NCI-H2196 (cell line): ENCODE data around the gene EPB41L3.
"Not testable (repeated sequence)": the region's sequence is repeated elsewhere in the genome, so short reads cannot be mapped to it uniquely, and the experiment has no call there.

Experiments used
- DNase-seq: peaks from one replicate; lab custom pipeline; 2025; ENCODE audit not compliant: unreplicated experiment; lab: John Stamatoyannopoulos, UW

EPB41L3 gene

GRCh38 chr18:5532066-5532465, 11.7 kb downstream of the EPB41L3 start:
- no peak for DNase-seq

- no peak for DNase-seq
These were observed 13.1 kb downstream of the EPB41L3 start for GRCh38 chr18:5530629-5531178.

GRCh38 chr18:5529471-5529870, 14.3 kb downstream of the EPB41L3 start:
- no peak for DNase-seq

- no peak for DNase-seq
These were observed 16.2 kb downstream of the EPB41L3 start for GRCh38 chr18:5527603-5528002.

- DNase-seq = no peak
These were observed 19.1 kb downstream of the EPB41L3 start for GRCh38 chr18:5524660-5525059.

DNA sequence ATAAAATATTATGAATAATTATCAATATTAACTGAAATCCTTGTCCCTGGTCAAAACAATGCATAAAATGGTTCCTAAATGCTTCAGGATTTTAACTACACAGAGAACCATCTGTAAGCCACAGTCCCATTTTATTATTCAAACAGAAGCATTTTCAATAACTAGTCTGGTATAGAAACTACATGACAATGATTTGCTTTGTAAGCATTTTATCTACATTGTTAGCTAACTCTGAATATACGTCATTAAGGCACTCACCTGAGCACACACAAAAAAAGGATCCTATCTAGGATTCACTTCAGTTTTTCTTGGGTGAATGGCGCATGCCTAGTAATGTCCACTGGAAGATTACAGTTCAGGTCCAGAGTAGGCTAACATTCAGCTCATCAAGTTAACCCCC, 22.8 kb downstream of the EPB41L3 start:
- DNase-seq = no peak

GRCh38 chr18:5520464-5520863, 23.3 kb downstream of the EPB41L3 start:
- no peak for DNase-seq

DNA sequence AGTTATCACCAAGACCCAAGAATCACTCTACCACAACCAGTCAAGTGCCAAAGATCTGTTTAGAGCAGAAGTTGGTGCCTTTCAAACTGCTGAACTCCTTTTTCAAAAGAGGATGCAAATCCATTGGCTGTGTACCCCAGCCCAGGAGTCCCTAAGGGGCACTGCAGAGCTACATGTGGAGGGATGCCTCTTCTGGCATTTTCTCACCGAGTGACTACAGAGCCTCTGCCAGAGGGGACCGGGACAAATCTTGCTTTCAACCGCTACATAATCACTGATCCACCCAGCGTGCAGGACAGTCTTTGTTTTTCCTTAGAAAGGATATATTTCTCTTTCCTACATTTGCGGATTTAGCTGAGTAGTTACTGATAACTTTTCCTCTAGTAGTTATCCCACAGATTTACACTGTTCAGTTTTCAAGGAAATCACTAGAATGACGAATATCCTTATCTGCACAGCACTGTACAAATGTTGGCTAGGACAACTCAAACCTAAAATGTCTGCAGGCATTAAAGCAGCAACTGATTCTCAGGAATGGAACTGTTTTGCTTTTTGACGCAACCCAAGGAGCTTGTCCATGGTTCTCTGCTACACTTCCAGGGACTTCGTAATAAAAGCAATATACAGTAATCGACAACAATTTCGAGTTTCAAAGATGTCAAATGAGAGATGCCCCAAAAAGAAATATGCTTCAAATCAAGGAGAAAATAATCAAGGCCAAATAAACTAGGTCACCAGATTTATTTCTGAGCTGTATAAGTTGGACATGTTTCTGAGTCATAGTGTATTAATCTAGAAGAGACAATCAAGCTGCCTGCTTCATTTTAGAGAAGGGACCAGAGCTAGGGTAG, 24.1 kb downstream of the EPB41L3 start:
- DNase-seq = no peak

DNA sequence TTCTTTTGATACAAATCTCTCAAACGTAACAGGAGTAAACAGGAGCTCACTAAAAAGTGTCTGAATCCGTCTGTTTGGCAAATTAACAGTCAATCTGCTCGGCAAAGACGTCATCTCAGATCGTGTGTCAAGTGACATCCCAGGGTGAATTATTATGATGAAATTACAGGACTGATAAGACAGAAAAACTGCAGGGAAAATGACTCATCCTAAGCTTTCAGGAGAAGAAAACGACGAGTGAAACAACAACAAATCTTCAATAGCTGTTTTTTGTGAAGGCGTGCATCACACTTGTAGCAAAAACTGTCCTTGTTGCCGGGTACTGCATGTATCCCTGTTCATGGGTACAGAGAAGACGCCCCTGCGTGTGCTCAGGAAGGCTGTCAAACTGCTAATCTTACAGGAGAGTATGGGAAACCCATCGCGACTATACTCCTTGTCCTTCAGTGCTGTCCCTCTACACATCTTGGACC, 24.9 kb downstream of the EPB41L3 start:
- DNase-seq = no peak

DNA sequence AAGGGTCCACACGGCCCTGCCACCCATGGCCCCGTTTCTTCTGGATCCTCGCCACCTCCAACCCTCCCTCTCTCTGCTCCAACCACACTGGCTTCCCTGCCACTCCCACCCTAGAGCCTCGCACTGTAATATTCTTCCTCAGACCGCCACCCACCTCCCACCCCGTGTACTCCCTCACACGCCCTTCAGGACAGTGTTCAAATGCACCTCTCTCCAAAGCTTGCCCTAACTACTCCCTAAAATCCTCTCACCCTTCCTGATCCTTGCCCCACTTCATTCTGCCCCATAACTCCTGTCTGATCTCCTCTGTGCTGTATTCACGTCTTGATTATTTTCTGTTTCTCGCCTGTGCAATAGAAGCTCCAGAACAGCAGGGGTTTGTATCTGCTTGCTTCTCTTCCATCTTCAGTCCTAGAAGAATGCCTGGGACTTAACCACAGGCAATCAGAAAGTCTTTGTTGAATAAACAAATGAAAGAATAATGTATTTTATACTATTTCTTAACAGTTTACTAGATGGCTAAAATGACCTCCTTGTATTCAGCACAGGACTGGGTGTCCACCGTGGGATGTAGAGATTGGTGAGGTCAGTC, 25.5 kb downstream of the EPB41L3 start:
- DNase-seq = no peak

GRCh38 chr18:5516841-5517240, 27.0 kb downstream of the EPB41L3 start:
- no peak for DNase-seq

DNA sequence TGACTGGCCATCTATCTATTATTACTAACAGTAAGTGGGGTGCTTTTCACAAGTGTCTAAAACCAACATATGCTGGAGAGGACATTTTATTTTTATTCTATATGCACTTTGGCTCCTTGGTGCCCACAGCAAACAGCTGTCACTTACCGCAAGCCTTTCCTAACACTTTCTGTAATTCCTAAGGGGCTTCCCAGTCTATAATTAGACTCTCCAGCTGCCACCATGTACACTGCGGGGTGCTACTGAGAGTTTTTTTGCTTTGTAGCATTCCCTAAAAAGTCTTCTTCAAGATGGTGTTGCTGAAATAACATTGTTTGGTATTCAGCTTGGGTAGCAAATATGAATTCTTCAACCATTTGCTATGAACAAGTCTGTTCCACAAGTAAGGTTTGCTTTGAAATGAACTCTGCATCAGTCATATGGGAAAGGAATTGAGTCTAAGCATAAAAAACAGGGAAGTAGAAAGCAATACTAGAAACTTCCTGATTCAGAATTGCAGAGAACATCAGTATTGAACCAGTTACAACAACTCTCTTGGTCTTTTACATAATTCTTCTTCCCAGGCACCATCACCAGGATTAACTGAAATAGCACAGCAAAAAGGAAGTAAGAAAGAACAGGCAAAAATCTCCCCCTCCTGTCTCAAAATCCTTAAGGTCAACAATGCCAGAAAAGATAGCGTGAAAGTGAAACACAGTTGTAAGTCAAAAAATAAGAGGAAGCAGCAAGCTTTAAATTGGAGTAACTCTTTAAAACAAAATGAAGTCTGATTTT, 28.6 kb downstream of the EPB41L3 start:
- DNase-seq = no peak

GRCh38 chr18:5513947-5514346, 29.9 kb downstream of the EPB41L3 start:
- DNase-seq = no peak

- DNase-seq = no peak
These were observed 31.6 kb downstream of the EPB41L3 start for GRCh38 chr18:5512176-5512575.

- not testable (repeated sequence) for DNase-seq
These were observed 32.3 kb downstream of the EPB41L3 start for GRCh38 chr18:5511541-5511940.

DNA sequence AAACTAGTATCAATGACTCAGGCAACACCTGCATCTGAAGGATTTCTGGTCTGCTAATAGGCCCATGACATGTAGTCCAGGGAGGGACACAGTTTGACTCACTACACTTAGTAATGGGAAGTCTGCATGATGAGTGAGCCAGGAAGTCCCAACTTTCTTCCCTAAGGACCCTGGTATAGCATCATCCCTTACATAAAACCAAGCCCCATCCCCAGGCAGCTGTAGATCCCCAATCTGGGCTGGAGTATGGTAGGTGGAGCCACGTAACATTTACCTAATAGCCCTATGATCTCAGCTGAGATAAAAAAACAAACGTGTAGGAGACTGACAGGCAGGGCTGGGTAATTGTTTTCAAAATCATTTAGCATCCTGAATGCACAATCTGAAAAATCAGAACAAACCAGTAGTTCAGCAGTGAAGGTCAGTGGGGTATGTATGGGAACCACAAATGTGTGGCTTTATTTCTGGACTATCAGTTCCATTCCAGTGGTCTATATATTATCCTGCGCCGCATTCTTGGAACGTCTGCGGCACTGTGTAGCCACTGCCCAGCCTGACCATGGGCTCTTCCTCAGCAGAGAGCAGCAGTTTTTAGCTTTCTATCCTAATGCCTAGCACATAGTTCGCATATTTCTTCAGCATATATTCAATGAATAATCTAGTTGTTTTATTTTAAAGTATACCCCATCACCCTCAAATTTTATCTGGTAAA, 33.5 kb downstream of the EPB41L3 start:
- DNase-seq = no peak

DNA sequence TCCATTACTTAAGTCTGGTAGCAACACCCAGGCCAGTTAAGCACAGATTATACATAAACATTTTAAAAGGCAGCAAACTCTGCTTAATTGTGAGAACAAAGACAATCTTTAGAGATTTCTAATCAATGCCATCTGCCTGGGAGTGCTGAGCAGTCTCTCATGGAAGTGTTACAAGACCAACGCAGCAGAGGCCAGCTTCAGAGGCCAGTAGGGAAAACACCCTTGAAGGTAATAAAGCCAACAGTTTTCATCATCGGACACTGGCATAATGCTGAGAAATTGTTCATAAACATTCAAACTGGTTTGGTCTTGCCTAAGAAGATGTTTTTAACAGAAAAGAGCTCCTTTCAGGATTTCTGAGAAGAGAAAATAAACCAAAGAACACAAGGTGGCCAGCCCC, 35.0 kb downstream of the EPB41L3 start:
- DNase-seq = no peak

- DNase-seq = no peak
These were observed 36.0 kb downstream of the EPB41L3 start for GRCh38 chr18:5507756-5508155.

GRCh38 chr18:5506174-5506573, 37.6 kb downstream of the EPB41L3 start:
- DNase-seq = no peak

DNA sequence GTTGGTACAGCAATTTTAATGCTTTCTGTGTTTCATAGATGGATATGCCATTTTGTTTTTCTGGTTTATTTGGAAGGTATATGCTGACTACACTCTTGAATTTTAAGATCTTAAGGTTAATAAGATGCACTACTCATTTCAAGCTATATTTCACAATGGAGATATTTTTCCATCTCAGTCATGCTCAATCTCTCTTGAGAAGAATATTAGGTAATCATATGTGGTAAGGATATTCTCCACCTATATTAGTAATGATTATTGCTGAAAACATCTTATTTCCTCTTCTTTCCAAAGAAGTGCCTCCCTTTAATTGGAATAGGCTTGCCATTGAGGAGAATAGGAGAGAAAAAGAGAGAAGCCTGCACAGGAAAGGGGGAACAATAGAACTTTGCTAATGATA, 40.1 kb downstream of the EPB41L3 start:
- no peak for DNase-seq
